ENCODE measurements around the gene NTRK3.

DNA sequence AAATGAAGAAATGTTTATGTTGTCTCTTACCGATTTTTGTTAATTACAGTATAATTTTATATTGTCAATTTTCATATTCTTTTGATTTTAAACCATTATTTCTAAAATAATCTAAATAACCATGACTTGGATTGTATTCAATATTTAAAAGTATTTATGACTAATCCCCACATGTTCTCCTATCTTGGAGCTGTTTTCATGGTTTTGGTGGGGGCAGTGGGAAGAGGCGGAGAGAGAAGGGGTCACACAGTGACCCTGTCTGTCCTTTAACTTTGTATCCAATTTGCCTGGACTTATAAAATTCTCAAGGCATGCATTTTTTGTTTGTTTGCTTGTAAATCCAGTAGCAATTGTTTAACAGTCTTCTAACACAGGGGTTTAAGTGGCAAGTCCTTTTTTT is 407.4 kb downstream of the NTRK3 start:
- TF ChIP-seq, protein P1, sequence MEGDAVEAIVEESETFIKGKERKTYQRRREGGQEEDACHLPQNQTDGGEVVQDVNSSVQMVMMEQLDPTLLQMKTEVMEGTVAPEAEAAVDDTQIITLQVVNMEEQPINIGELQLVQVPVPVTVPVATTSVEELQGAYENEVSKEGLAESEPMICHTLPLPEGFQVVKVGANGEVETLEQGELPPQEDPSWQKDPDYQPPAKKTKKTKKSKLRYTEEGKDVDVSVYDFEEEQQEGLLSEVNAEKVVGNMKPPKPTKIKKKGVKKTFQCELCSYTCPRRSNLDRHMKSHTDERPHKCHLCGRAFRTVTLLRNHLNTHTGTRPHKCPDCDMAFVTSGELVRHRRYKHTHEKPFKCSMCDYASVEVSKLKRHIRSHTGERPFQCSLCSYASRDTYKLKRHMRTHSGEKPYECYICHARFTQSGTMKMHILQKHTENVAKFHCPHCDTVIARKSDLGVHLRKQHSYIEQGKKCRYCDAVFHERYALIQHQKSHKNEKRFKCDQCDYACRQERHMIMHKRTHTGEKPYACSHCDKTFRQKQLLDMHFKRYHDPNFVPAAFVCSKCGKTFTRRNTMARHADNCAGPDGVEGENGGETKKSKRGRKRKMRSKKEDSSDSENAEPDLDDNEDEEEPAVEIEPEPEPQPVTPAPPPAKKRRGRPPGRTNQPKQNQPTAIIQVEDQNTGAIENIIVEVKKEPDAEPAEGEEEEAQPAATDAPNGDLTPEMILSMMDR (IDR thresholded peaks at IDR 0.05): no peak
- no peak for TF ChIP-seq POLR2A (IDR thresholded peaks at IDR 0.05)
